Activated CD4-positive, alpha-beta memory T cell treated with anti-CD3 and anti-CD28 coated beads for 36 hours (primary cell): Measurements from ENCODE around the gene RGL1. TPM values are rescaled to one million over a fixed set of nuclear protein-coding genes. Genes with fewer than 3 reads are reported as not detected.

ENCODE experiments used
- CTCF ChIA-PET: fragments of 350-600 bp; sonication (Branson Sonifier 250); formaldehyde crosslinking; loops from one replicate; lab custom pipeline; 2021; ENCODE audit warnings: antibody characterized with exemption, inconsistent platforms; lab: Charles Lee
- POLR2A ChIA-PET: fragments of 350-600 bp; sonication (Branson Sonifier 250); formaldehyde crosslinking; loops from one replicate; lab custom pipeline; 2021; ENCODE audit warnings: antibody characterized with exemption; lab: Charles Lee
- DNase-seq: peaks from one replicate; pipeline ENCODE4 v3.0.0-alpha.2; 2020
- H3K27ac Mint-ChIP-seq: one replicate; pipeline ENCODE4 v1.8.0; 2021; ENCODE audit warnings: mixed read lengths
- H3K27me3 Mint-ChIP-seq: one replicate; pipeline ENCODE4 v1.8.0; 2021; ENCODE audit warnings: mixed read lengths
- H3K36me3 Mint-ChIP-seq: one replicate; pipeline ENCODE4 v1.8.0; 2021; ENCODE audit warnings: mixed read lengths
- H3K4me1 Mint-ChIP-seq: one replicate; pipeline ENCODE4 v1.8.0; 2021; ENCODE audit warnings: low read depth, mixed read lengths
- H3K4me3 Mint-ChIP-seq: one replicate; pipeline ENCODE4 v1.8.0; 2021; ENCODE audit warnings: mild to moderate bottlenecking, mixed read lengths
- H3K9me3 Mint-ChIP-seq: one replicate; pipeline ENCODE4 v1.8.0; 2021; ENCODE audit warnings: mixed read lengths
- intact Hi-C: fragments of 100-400 bp; cut with micrococcal nuclease; formaldehyde crosslinking; loops from one replicate; pipeline ENCODE4 v1.15.1; 2023
- total RNA-seq, 2 experiments: library from RNA; stranded (reverse); gene quantifications; one replicate each; pipeline ENCODE4 v1.2.3, GENCODE V29; 2021

RGL1 gene
- total RNA-seq, 2 experiments from 2014 or later: 1.8 TPM

GRCh38 chr1:183936009-183936408 is 131.1 kb downstream of the RGL1 start:
- Mint-ChIP-seq H3K9me3 (no peaks in the 10 kb centered on the region), H3K36me3 (no peaks in the 10 kb centered on the region), H3K4me1 (peaks cover 4% of the 10 kb centered on the region), H3K27me3 (no peaks in the 10 kb centered on the region), H3K4me3 (no peak overlapping the region), H3K27ac (no peak overlapping the region)
- ChIA-PET CTCF (no interaction called here), POLR2A (no interaction called here)
- no peak for DNase-seq
- intact Hi-C loops: no loop called here

GRCh38 chr1:183936791-183937190 is 131.9 kb downstream of the RGL1 start:
- POLR2A ChIA-PET: no interaction called here
- no peak overlapping the region for H3K27ac Mint-ChIP-seq
- CTCF ChIA-PET: no interaction called here
- H3K4me3 Mint-ChIP-seq: no peak overlapping the region
- H3K27me3 Mint-ChIP-seq: no peaks in the 10 kb centered on the region
- intact Hi-C loops: no loop called here
- peaks cover 4% of the 10 kb centered on the region for H3K4me1 Mint-ChIP-seq
- no peaks in the 10 kb centered on the region for H3K36me3 Mint-ChIP-seq
- no peaks in the 10 kb centered on the region for H3K9me3 Mint-ChIP-seq
- no peak for DNase-seq

GRCh38 chr1:183937611-183938010 is 132.7 kb downstream of the RGL1 start:
- Mint-ChIP-seq H3K36me3 (no peaks in the 10 kb centered on the region), H3K27me3 (no peaks in the 10 kb centered on the region), H3K4me3 (no peak overlapping the region), H3K4me1 (peaks cover 4% of the 10 kb centered on the region), H3K27ac (no peak overlapping the region), H3K9me3 (no peaks in the 10 kb centered on the region)
- no peak for DNase-seq
- ChIA-PET CTCF (no interaction called here), POLR2A (no interaction called here)
- intact Hi-C loops: no loop called here

- intact Hi-C loops: no loop called here
- no peaks in the 10 kb centered on the region for H3K27me3 Mint-ChIP-seq
- ChIA-PET CTCF (no interaction called here), POLR2A (interaction anchor here (0.6 kb wide), 1 partner anchor 1085 kb away, joined by 3 read pairs; no protein-coding TSS in a partner anchor)
- no peak for DNase-seq
- H3K4me3 Mint-ChIP-seq: no peak overlapping the region
- no peaks in the 10 kb centered on the region for H3K4me1 Mint-ChIP-seq
- no peaks in the 10 kb centered on the region for H3K9me3 Mint-ChIP-seq
- no peaks in the 10 kb centered on the region for H3K36me3 Mint-ChIP-seq
- no peak overlapping the region for H3K27ac Mint-ChIP-seq
Observed at GRCh38 chr1:183941001-183941400, 136.1 kb downstream of the RGL1 start.

- Mint-ChIP-seq H3K4me3 (no peak overlapping the region), H3K27ac (no peak overlapping the region), H3K27me3 (no peaks in the 10 kb centered on the region), H3K36me3 (no peaks in the 10 kb centered on the region), H3K4me1 (no peaks in the 10 kb centered on the region), H3K9me3 (no peaks in the 10 kb centered on the region)
- ChIA-PET POLR2A (no interaction called here), CTCF (interaction anchor here (1.8 kb wide), 1 partner anchor 27 kb away, joined by 7 read pairs; no protein-coding TSS in a partner anchor)
- intact Hi-C loops: no loop called here
- no peak for DNase-seq
Observed at GRCh38 chr1:183942933-183943693, 138.2 kb downstream of the RGL1 start.

- no peak overlapping the region for H3K27ac Mint-ChIP-seq
Observed at GRCh38 chr1:183945428-183946319, 140.8 kb downstream of the RGL1 start.

GRCh38 chr1:183946320-183946613 is 141.3 kb downstream of the RGL1 start:
- CTCF ChIA-PET: interaction anchor here (0.6 kb wide), 1 partner anchor 30 kb away, joined by 3 read pairs; no protein-coding TSS in a partner anchor
- no peak for DNase-seq

More at GRCh38 chr1:183945428-183946319, 140.8 kb downstream of the RGL1 start:
- Mint-ChIP-seq H3K9me3 (no peaks in the 10 kb centered on the region), H3K4me1 (no peaks in the 10 kb centered on the region), H3K4me3 (no peak overlapping the region), H3K36me3 (no peaks in the 10 kb centered on the region), H3K27me3 (no peaks in the 10 kb centered on the region)
- DNase-seq: no peak
- CTCF ChIA-PET: interaction anchor here (0.6 to 0.9 kb wide), 2 partner anchors 14 to 29 kb away, joined by 3 read pairs; no protein-coding TSS in a partner anchor
- POLR2A ChIA-PET: interaction anchor here (0.6 kb wide), 1 partner anchor 730 kb away, joined by 3 read pairs; no protein-coding TSS in a partner anchor
- intact Hi-C loops: no loop called here

GRCh38 chr1:183947988-183948387 is 143.1 kb downstream of the RGL1 start:
- ChIA-PET POLR2A (no interaction called here), CTCF (no interaction called here)
- no peak overlapping the region for H3K27ac Mint-ChIP-seq
- H3K4me1 Mint-ChIP-seq: no peaks in the 10 kb centered on the region
- no peak overlapping the region for H3K4me3 Mint-ChIP-seq
- H3K27me3 Mint-ChIP-seq: no peaks in the 10 kb centered on the region
- no peak for DNase-seq
- no peaks in the 10 kb centered on the region for H3K36me3 Mint-ChIP-seq
- intact Hi-C loops: no loop called here
- no peaks in the 10 kb centered on the region for H3K9me3 Mint-ChIP-seq

More at GRCh38 chr1:183946320-183946613, 141.3 kb downstream of the RGL1 start:
- POLR2A ChIA-PET: interaction anchor here (0.6 kb wide), 1 partner anchor 729 kb away, joined by 3 read pairs; no protein-coding TSS in a partner anchor
- Mint-ChIP-seq H3K4me1 (no peaks in the 10 kb centered on the region), H3K9me3 (no peaks in the 10 kb centered on the region), H3K4me3 (no peak overlapping the region), H3K36me3 (no peaks in the 10 kb centered on the region), H3K27me3 (no peaks in the 10 kb centered on the region), H3K27ac (no peak overlapping the region)
- intact Hi-C loops: no loop called here

- no peak for DNase-seq
- intact Hi-C loops: loop anchor here (10.0 kb wide), 1 partner anchor 273 kb away; no protein-coding TSS in a partner anchor
- Mint-ChIP-seq H3K9me3 (no peaks in the 10 kb centered on the region), H3K27me3 (no peaks in the 10 kb centered on the region), H3K4me3 (no peak overlapping the region), H3K27ac (no peak overlapping the region), H3K4me1 (peaks cover 17% of the 10 kb centered on the region), H3K36me3 (no peaks in the 10 kb centered on the region)
- ChIA-PET CTCF (no interaction called here), POLR2A (no interaction called here)
Observed at GRCh38 chr1:183952101-183952500, 147.2 kb downstream of the RGL1 start.

- no peak for DNase-seq
- Mint-ChIP-seq H3K36me3 (no peaks in the 10 kb centered on the region), H3K27me3 (no peaks in the 10 kb centered on the region), H3K4me1 (peaks cover 17% of the 10 kb centered on the region), H3K4me3 (no peak overlapping the region), H3K9me3 (no peaks in the 10 kb centered on the region), H3K27ac (no peak overlapping the region)
- intact Hi-C loops: loop anchor here (10.0 kb wide), 1 partner anchor 272 kb away; no protein-coding TSS in a partner anchor
- POLR2A ChIA-PET: interaction anchor here (0.7 kb wide), 1 partner anchor 25 kb away, joined by 3 read pairs; no protein-coding TSS in a partner anchor
- CTCF ChIA-PET: interaction anchor here (0.8 kb wide), 1 partner anchor 36 kb away, joined by 3 read pairs; no protein-coding TSS in a partner anchor
Observed at GRCh38 chr1:183953031-183953430, 148.1 kb downstream of the RGL1 start.

GRCh38 chr1:183954496-183954895 is 149.6 kb downstream of the RGL1 start:
- POLR2A ChIA-PET: no interaction called here
- Mint-ChIP-seq H3K27me3 (no peaks in the 10 kb centered on the region), H3K9me3 (no peaks in the 10 kb centered on the region), H3K27ac (no peak overlapping the region), H3K4me3 (no peak overlapping the region), H3K36me3 (no peaks in the 10 kb centered on the region), H3K4me1 (peaks cover 17% of the 10 kb centered on the region)
- CTCF ChIA-PET: interaction anchor here (3.2 to 4.0 kb wide), 2 partner anchors 38 to 299 kb away, joined by 12 to 22 read pairs; no protein-coding TSS in a partner anchor
- intact Hi-C loops: loop anchor here (10.0 kb wide), 1 partner anchor 270 kb away; no protein-coding TSS in a partner anchor
- no peak for DNase-seq
